H1 (cell line): ENCODE data around the gene NKX2-4. TPM values are rescaled to one million over a fixed set of nuclear protein-coding genes. Genes with fewer than 3 reads are reported as not detected.

Experiments
- CTCF ChIA-PET: fragments of 300-600 bp; sonication (Branson Sonifier 250); formaldehyde crosslinking; loops from one replicate; lab custom pipeline; 2021; ENCODE audit not compliant: partially characterized antibody; lab: Charles Lee
- POLR2A ChIA-PET: fragments of 300-600 bp; sonication (Branson Sonifier 250); formaldehyde crosslinking; loops from one replicate; lab custom pipeline; 2021; ENCODE audit warnings: inconsistent platforms; ENCODE audit not compliant: partially characterized antibody; lab: Charles Lee
- DNase-seq, 2 experiments: peaks; one replicate each; pipeline versions ENCODE4 v3.0.0 to v3.0.0-alpha.2; 2010 to 2022; ENCODE audit warnings: low spot score in 2 of 2, low read depth in 1 of 2, mixed read lengths in 1 of 2
- FAIRE-seq: peaks from 2 replicates; lab custom pipeline; 2011; peaks lifted over from hg19 to GRCh38; lab: Jason Lieb, UNC
- H2AFZ ChIP-seq: 2 replicates; pipeline ENCODE4 v1.8.1; 2012; ENCODE audit warnings: low read length, inconsistent platforms
- H2AK5ac ChIP-seq: 2 replicates; pipeline ENCODE4 v1.6.1; 2013; ENCODE audit warnings: low read depth, low read length
- H2BK120ac ChIP-seq: replicated peaks from 2 replicates; pipeline ENCODE3; 2013; ENCODE audit warnings: low read depth, low read length, inconsistent platforms
- H2BK12ac ChIP-seq: 2 replicates; pipeline ENCODE4 v1.6.1; 2013; ENCODE audit warnings: low read depth, low read length
- H2BK15ac ChIP-seq: 2 replicates; pipeline ENCODE4 v1.6.1; 2013; ENCODE audit warnings: low read length
- H2BK20ac ChIP-seq: 2 replicates; pipeline ENCODE4 v1.6.1; 2013; ENCODE audit warnings: low read length
- H2BK5ac ChIP-seq: 2 replicates; pipeline ENCODE4 v1.6.1; 2013; ENCODE audit warnings: low read depth, low read length
- H3K14ac ChIP-seq: 2 replicates; pipeline ENCODE4 v1.6.1; 2013; ENCODE audit warnings: inconsistent platforms; ENCODE audit not compliant: insufficient read length
- H3K18ac ChIP-seq: 2 replicates; pipeline ENCODE4 v1.6.1; 2013; ENCODE audit warnings: low read length; ENCODE audit errors: extremely low read depth
- H3K23ac ChIP-seq: 2 replicates; pipeline ENCODE4 v1.6.1; 2013; ENCODE audit warnings: inconsistent platforms; ENCODE audit not compliant: insufficient read length
- H3K23me2 ChIP-seq: 2 replicates; pipeline ENCODE4 v1.6.1; 2013; ENCODE audit warnings: low read depth, low read length
- H3K27ac ChIP-seq: 2 replicates; pipeline ENCODE4 v1.6.1; 2011; ENCODE audit warnings: low read depth, low read length, inconsistent platforms
- H3K27me3 ChIP-seq, 4 experiments: replicated peaks in 1 of 4; 1 replicate in 1 of 4; 2 replicates in 3 of 4; pipeline versions ENCODE4 v1.6.1 to v1.8.1; 2011 to 2013; ENCODE audit warnings: low read length in 3 of 4, mild to moderate bottlenecking in 3 of 4, inconsistent platforms in 2 of 4, mixed read lengths in 2 of 4, moderate library complexity in 1 of 4; ENCODE audit not compliant: control insufficient read depth in 3 of 4, insufficient read depth in 3 of 4; ENCODE audit errors: extremely low read depth in 1 of 4
- H3K36me3 ChIP-seq, 4 experiments: 2 replicates each; pipeline versions ENCODE4 v1.6.1 to v1.8.1; 2011 to 2013; ENCODE audit warnings: mild to moderate bottlenecking in 4 of 4, low read length in 3 of 4, moderate library complexity in 2 of 4, control low read depth in 1 of 4, inconsistent platforms in 1 of 4; ENCODE audit not compliant: insufficient read depth in 4 of 4, control insufficient read depth in 2 of 4
- H3K4ac ChIP-seq: replicated peaks from 2 replicates; pipeline ENCODE3; 2013; ENCODE audit warnings: low read length, low read depth, mixed read lengths, inconsistent platforms; ENCODE audit not compliant: insufficient read length
- H3K4me1 ChIP-seq, 4 experiments: replicated peaks in 1 of 4; 1 replicate in 1 of 4; 2 replicates in 3 of 4; pipeline versions ENCODE4 v1.6.1 to v1.8.1; 2011 to 2013; ENCODE audit warnings: low read length in 3 of 4, inconsistent platforms in 2 of 4, mixed read lengths in 1 of 4; ENCODE audit not compliant: insufficient read depth in 4 of 4, control insufficient read depth in 3 of 4
- H3K4me2 ChIP-seq, 2 experiments: 2 replicates each; pipeline versions ENCODE4 v1.6.1 to v1.8.1; 2011 to 2013; ENCODE audit warnings: low read depth in 2 of 2, low read length in 2 of 2, control low read depth in 1 of 2, inconsistent platforms in 1 of 2, mild to moderate bottlenecking in 1 of 2; ENCODE audit not compliant: insufficient read depth in 1 of 2
- H3K4me3 ChIP-seq, 4 experiments: fragments of 200-600, 300-600 bp in 1 of 4; sonication (generic), shearing (Covaris generic), sonication (Bioruptor Twin) in 1 of 4; 2 replicates each; pipeline versions ENCODE4 v1.5.1 to v1.8.1; 2011 to 2016; ENCODE audit warnings: low read length in 4 of 4, low read depth in 3 of 4, control low read depth in 2 of 4, inconsistent platforms in 2 of 4, mild to moderate bottlenecking in 2 of 4, mixed read lengths in 1 of 4, moderate library complexity in 1 of 4; ENCODE audit not compliant: insufficient read depth in 2 of 4; ENCODE audit errors: extremely low read depth in 1 of 4
- H3K56ac ChIP-seq: replicated peaks from 2 replicates; pipeline ENCODE3; 2013; ENCODE audit warnings: low read depth, mild to moderate bottlenecking, mixed read lengths, low read length, inconsistent platforms; ENCODE audit not compliant: insufficient read length
- H3K79me1 ChIP-seq: 2 replicates; pipeline ENCODE4 v1.6.1; 2013; ENCODE audit warnings: low read depth, low read length, control low read depth
- H3K79me2 ChIP-seq, 2 experiments: 2 replicates each; pipeline versions ENCODE4 v1.6.1 to v1.8.1; 2012 to 2013; ENCODE audit warnings: low read length in 2 of 2, mild to moderate bottlenecking in 2 of 2, inconsistent platforms in 1 of 2; ENCODE audit not compliant: insufficient read depth in 2 of 2, control insufficient read depth in 1 of 2
- H3K9ac ChIP-seq, 4 experiments: replicated peaks in 1 of 4; 1 replicate in 1 of 4; 2 replicates in 3 of 4; pipeline versions ENCODE4 v1.6.1 to v1.8.1; 2011 to 2013; ENCODE audit warnings: low read depth in 3 of 4, low read length in 3 of 4, control low read depth in 2 of 4, mild to moderate bottlenecking in 2 of 4, moderate library complexity in 2 of 4, inconsistent platforms in 1 of 4; ENCODE audit errors: extremely low read depth in 1 of 4
- H3K9me3 ChIP-seq, 2 experiments: 2 replicates each; pipeline versions ENCODE4 v1.6.1 to v1.8.1; 2012 to 2013; ENCODE audit warnings: mild to moderate bottlenecking in 2 of 2, moderate library complexity in 2 of 2, control low read depth in 1 of 2, inconsistent platforms in 1 of 2, low read depth in 1 of 2, low read length in 1 of 2, mixed read lengths in 1 of 2; ENCODE audit not compliant: insufficient read depth in 2 of 2
- H4K20me1 ChIP-seq, 2 experiments: replicated peaks in 1 of 2; 2 replicates each; pipeline versions ENCODE3 to v1.8.1; 2011 to 2013; ENCODE audit warnings: inconsistent platforms in 2 of 2, low read length in 2 of 2, mild to moderate bottlenecking in 1 of 2; ENCODE audit not compliant: insufficient read depth in 2 of 2, control insufficient read depth in 1 of 2
- H4K5ac ChIP-seq: 2 replicates; pipeline ENCODE4 v1.6.1; 2013; ENCODE audit warnings: low read length, low read depth, mixed read lengths, inconsistent platforms; ENCODE audit not compliant: insufficient read length
- H4K8ac ChIP-seq: 2 replicates; pipeline ENCODE4 v1.8.0; 2013; ENCODE audit warnings: mild to moderate bottlenecking, moderate library complexity, low read length, inconsistent platforms; ENCODE audit not compliant: insufficient read depth; ENCODE audit errors: extremely low read depth
- H4K91ac ChIP-seq: replicated peaks from 2 replicates; pipeline ENCODE3; 2013; ENCODE audit warnings: low read length, mixed read lengths, inconsistent platforms; ENCODE audit not compliant: insufficient read length
- EGR1 ChIP-seq: IDR thresholded peaks from 2 replicates; pipeline ENCODE4 v1.6.1; 2011; ENCODE audit warnings: low read depth, low read length, borderline replicate concordance
- HDAC6 ChIP-seq: IDR thresholded peaks from one replicate; pipeline ENCODE4 v1.7.1; 2012; ENCODE audit warnings: low read depth, mild to moderate bottlenecking, inconsistent platforms, low read length, moderate library complexity
- JUND ChIP-seq: IDR thresholded peaks from 2 replicates; pipeline ENCODE4 v1.6.1; 2011; ENCODE audit warnings: mild to moderate bottlenecking, improper control_type of control experiment, low read length
- NRF1 ChIP-seq: IDR thresholded peaks from 2 replicates; pipeline ENCODE4 v1.6.1; 2011; ENCODE audit warnings: mild to moderate bottlenecking, low read depth, low read length, improper control_type of control experiment
- RFX5 ChIP-seq: IDR thresholded peaks from 2 replicates; pipeline ENCODE4 v1.6.1; 2011; ENCODE audit warnings: low read depth, low read length, improper control_type of control experiment, borderline replicate concordance
- SP1 ChIP-seq: IDR thresholded peaks from 2 replicates; pipeline ENCODE4 v1.6.1; 2011; ENCODE audit warnings: low read depth, low read length
- SP4 ChIP-seq: IDR thresholded peaks from 2 replicates; pipeline ENCODE4 v1.6.1; 2012; ENCODE audit warnings: low read length, inconsistent platforms
- TAF1 ChIP-seq: IDR thresholded peaks from 2 replicates; pipeline ENCODE4 v1.6.1; 2011; ENCODE audit warnings: mild to moderate bottlenecking, low read depth, low read length
- polyA plus RNA-seq, 7 experiments: library from polyadenylated mRNA; depleted of rRNA in 3 of 7; stranded (reverse) in 5 of 7; unstranded in 2 of 7; fragments of >200 nt in 5 of 7; fragments of 200-250 nt in 2 of 7; gene quantifications; 1 replicate in 5 of 7; 2 replicates in 1 of 7; 4 replicates in 1 of 7; pipeline versions ENCODE4 v1.2.1 to v1.2.3, GENCODE V29; 2011 to 2013; ENCODE audit warnings: missing spikeins in 2 of 7, mixed read lengths in 2 of 7
- total RNA-seq: library from RNA; stranded (reverse); fragmentation: NEBNext Ultra II Directional; extraction: Animal tissue kit (Norgen Biotek cat#: 25700); gene quantifications from 2 replicates; pipeline ENCODE4 v1.2.1, GENCODE V29; 2021
- TF ChIP-seq, protein P1 (sequence below): IDR thresholded peaks from 2 replicates; pipeline ENCODE4 v1.6.1; 2012; ENCODE audit warnings: inconsistent platforms

Gene NKX2-4
- total and polyA plus RNA-seq, 2 of the 8 experiments (the other 6 are each of a cell fraction or from before 2014, with no cell fraction given): 0.12 to 0.37 TPM

GRCh38 chr20:21356386-21356785 is 40.9 kb downstream of the NKX2-4 start:
- no peaks in the 10 kb centered on the region for H3K79me1 ChIP-seq
- H3K23ac ChIP-seq: no peak overlapping the region
- TF ChIP-seq NRF1 (no peak), RFX5 (no peak), SP4 (no peak), SP1 (no peak), EGR1 (no peak), HDAC6 (no peak), TAF1 (no peak), JUND (no peak)
- TF ChIP-seq, protein P1, sequence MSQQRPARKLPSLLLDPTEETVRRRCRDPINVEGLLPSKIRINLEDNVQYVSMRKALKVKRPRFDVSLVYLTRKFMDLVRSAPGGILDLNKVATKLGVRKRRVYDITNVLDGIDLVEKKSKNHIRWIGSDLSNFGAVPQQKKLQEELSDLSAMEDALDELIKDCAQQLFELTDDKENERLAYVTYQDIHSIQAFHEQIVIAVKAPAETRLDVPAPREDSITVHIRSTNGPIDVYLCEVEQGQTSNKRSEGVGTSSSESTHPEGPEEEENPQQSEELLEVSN: no peak
- no peak overlapping the region for H3K27ac ChIP-seq
- no peaks in the 10 kb centered on the region; the same call in 1 of the 2 replicates for H3K23me2 ChIP-seq
- no peak overlapping the region for H2AFZ ChIP-seq
- DNase-seq (no peak), FAIRE-seq (no peak)
- no peak overlapping the region for H2BK120ac ChIP-seq
- no peak overlapping the region for H3K14ac ChIP-seq
- no peak overlapping the region for H4K8ac ChIP-seq
- no peak overlapping the region for H3K56ac ChIP-seq
- no peak overlapping the region for H2BK5ac ChIP-seq
- POLR2A ChIA-PET: no interaction called here
- H3K18ac ChIP-seq: no peak overlapping the region
- no peak overlapping the region for H3K4ac ChIP-seq
- H3K4me3 ChIP-seq: no peak overlapping the region
- H2BK12ac ChIP-seq: no peak overlapping the region
- CTCF ChIA-PET: no interaction called here
- no peak overlapping the region for H4K91ac ChIP-seq
- no peak overlapping the region for H4K5ac ChIP-seq
- peaks cover 11 to 59% (median 27%) of the 10 kb centered on the region in 4 experiments for H3K36me3 ChIP-seq
- H3K4me1 ChIP-seq: no peaks in the 10 kb centered on the region
- no peak overlapping the region for H3K9ac ChIP-seq
- no peak overlapping the region for H2AK5ac ChIP-seq
- no peaks in the 10 kb centered on the region for H4K20me1 ChIP-seq
- H2BK20ac ChIP-seq: no peak overlapping the region
- H2BK15ac ChIP-seq: no peak overlapping the region
- H3K9me3 ChIP-seq: no peaks in the 10 kb centered on the region
- no peaks in the 10 kb centered on the region for H3K27me3 ChIP-seq
- 0 out of 4 replicates have a peak, but pooled peaks cover 0 to 3% of the 10 kb centered on the region in 2 experiments for H3K79me2 ChIP-seq
- no peak overlapping the region for H3K4me2 ChIP-seq
